NCI-H2081 (cell line): ENCODE measurements around the gene ANTXR2.
"Not testable (repeated sequence)": the region's sequence is repeated elsewhere in the genome, so short reads cannot be mapped to it uniquely, and the experiment has no call there.

Source experiments
- DNase-seq, 2 experiments: peaks; one replicate each; lab custom pipeline; 2025; lab: John Stamatoyannopoulos, UW

Gene ANTXR2

GRCh38 chr4:79918292-79918691 is 154.7 kb downstream of the ANTXR2 start:
- no peak for DNase-seq

GRCh38 chr4:79917246-79917645 is 155.8 kb downstream of the ANTXR2 start:
- DNase-seq = no peak

GRCh38 chr4:79915246-79915645 is 157.8 kb downstream of the ANTXR2 start:
- no peak for DNase-seq

GRCh38 chr4:79913581-79913980 is 159.4 kb downstream of the ANTXR2 start:
- DNase-seq = no peak

- no peak for DNase-seq
Measured at GRCh38 chr4:79907001-79907400, 166.0 kb downstream of the ANTXR2 start.

GRCh38 chr4:79906303-79906702 is 166.7 kb downstream of the ANTXR2 start:
- DNase-seq = no peak

- DNase-seq = no peak
Measured at GRCh38 chr4:79905212-79905611, 167.8 kb downstream of the ANTXR2 start.

GRCh38 chr4:79904331-79904730 is 168.7 kb downstream of the ANTXR2 start:
- DNase-seq = no peak

GRCh38 chr4:79900182-79900581 is 172.8 kb downstream of the ANTXR2 start:
- DNase-seq = no peak

GRCh38 chr4:79899481-79899880 is 173.5 kb downstream of the ANTXR2 start:
- DNase-seq = no peak

GRCh38 chr4:79898055-79898454 is 175.0 kb downstream of the ANTXR2 start:
- no peak for DNase-seq

- no peak for DNase-seq
Measured at GRCh38 chr4:79897174-79897573, 175.9 kb downstream of the ANTXR2 start.

GRCh38 chr4:79893456-79893855 is 179.6 kb downstream of the ANTXR2 start:
- DNase-seq = no peak

- not testable (repeated sequence) for DNase-seq
Measured at GRCh38 chr4:79889026-79889425, 184.0 kb downstream of the ANTXR2 start.

GRCh38 chr4:79886557-79886956 is 186.5 kb downstream of the ANTXR2 start:
- DNase-seq = no peak

- DNase-seq = no peak
Measured at GRCh38 chr4:79886021-79886420, 187.0 kb downstream of the ANTXR2 start.

- DNase-seq = no peak
Measured at GRCh38 chr4:79883290-79883689, 189.7 kb downstream of the ANTXR2 start.

- no peak for DNase-seq
Measured at GRCh38 chr4:79882806-79883205, 190.2 kb downstream of the ANTXR2 start.

- DNase-seq = no peak
Measured at GRCh38 chr4:79881407-79881806, 191.6 kb downstream of the ANTXR2 start.

- DNase-seq = no peak
Measured at GRCh38 chr4:79877511-79877910, 195.5 kb downstream of the ANTXR2 start.

GRCh38 chr4:79875344-79875899 is 197.6 kb downstream of the ANTXR2 start:
- DNase-seq = no peak

- DNase-seq = no peak
Measured at GRCh38 chr4:79874197-79874596, 198.8 kb downstream of the ANTXR2 start.

- DNase-seq = no peak
Measured at GRCh38 chr4:79872738-79873137, 200.3 kb downstream of the ANTXR2 start.

GRCh38 chr4:79871961-79872360 is 201.1 kb downstream of the ANTXR2 start:
- no peak for DNase-seq
